Stimulated activated CD4-positive, alpha-beta T cell treated with anti-CD3 and anti-CD28 coated beads, Interleukin-1b, Interleukin-23, amount 100 ng/mL, for 24 hours (primary cell): ENCODE measurements around the gene ORC4.
A peak's percentile ranks its signal among the peaks of the same experiment; 100 is the strongest.

Source experiments
- DNase-seq, 4 experiments: peaks; one replicate each; pipeline ENCODE4 v3.0.0-alpha.2; 2020; ENCODE audit warnings: low read depth in 4 of 4, low spot score in 1 of 4

ORC4 gene

DNA sequence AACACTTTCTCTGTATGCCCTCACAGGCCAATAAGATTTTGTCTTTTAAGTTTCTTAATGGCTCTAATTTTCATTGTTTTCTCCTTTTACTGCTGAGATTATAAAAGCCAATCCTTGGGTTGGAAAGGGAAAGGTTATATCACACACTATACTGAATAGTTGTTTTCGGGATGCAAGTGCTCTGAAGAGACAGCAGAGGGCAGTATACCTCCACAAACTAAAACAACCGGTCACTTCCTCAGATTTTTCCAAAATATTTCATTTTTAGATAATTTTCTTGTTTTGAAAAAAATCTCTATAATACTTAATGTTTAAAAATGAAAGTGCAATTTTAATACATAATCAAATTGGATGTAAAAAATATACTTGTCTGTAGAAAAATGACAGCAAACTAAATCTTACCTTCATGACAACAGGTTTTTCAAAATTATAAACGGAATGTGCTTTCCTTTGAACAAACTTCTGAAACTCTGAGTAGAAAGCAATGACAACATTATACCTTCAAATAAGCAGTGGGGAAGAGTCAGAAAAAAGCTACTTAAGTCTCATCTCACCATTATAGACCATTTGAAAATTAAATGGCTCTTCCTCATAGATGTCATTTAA, 82.7 kb downstream of the ORC4 start:
- DNase-seq: no peak

DNA sequence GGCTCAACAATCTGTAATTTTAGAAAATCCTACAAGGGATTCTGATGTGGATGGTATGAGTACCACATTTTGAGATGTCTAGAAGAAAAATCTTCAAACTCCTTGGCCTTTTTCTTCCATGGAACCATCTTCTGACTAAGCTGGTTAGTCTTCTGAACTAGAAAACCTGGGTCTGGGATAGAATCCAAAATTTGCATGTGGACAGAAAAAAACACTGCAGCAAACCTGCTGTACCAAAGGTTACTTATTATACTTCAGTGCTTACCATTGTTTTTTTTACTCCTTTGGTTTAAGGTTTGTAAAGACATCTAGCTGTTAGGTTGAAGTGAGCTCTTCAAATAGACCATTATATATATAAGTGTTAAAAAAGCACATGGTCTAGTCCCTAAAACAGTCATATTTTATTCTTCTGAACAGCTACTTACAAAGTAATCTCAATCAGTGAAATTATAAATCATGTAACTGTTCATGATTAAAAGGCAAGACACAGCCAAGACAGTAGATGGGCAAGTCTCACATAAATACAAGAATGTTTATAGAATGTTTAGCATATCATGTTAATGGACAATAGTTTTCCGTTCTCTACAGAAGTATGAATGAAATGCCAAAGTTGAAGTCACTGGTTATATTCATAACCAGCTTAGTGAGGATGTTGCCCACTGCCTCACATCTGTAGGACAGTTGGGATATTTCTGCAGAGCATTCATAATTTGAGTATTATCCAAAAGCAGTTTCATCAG, 85.5 kb downstream of the ORC4 start:
- no peak for DNase-seq

DNA sequence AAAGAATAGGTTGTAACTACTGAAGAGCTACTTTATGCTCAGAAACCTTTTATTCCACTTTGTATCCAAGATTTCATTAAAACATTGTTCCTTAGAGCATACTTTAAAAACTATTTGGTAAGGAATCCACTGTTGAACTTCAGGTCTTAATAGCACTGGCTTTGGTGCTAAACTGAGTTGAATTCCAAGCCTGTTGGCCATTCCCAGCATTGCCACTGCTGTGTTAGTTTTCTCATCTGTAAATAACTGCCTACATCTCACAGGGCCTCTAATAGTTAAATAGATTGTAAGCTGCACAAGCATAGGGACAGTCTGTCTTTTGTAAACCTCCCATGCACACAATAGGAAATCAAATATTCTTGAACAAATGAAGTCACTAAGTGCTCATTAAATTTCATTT, 86.6 kb downstream of the ORC4 start:
- DNase-seq: no peak

DNA sequence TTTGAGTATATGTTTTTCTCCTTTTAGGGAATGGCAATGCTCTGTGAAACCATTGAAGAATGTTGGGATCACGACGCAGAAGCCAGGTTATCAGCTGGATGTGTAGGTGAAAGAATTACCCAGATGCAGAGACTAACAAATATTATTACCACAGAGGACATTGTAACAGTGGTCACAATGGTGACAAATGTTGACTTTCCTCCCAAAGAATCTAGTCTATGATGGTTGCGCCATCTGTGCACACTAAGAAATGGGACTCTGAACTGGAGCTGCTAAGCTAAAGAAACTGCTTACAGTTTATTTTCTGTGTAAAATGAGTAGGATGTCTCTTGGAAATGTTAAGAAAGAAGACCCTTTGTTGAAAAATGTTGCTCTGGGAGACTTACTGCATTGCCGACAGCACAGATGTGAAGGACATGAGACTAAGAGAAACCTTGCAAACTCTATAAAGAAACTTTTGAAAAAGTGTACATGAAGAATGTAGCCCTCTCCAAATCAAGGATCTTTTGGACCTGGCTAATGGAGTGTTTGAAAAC, 93.4 kb downstream of the ORC4 start:
- no peak for DNase-seq

DNA sequence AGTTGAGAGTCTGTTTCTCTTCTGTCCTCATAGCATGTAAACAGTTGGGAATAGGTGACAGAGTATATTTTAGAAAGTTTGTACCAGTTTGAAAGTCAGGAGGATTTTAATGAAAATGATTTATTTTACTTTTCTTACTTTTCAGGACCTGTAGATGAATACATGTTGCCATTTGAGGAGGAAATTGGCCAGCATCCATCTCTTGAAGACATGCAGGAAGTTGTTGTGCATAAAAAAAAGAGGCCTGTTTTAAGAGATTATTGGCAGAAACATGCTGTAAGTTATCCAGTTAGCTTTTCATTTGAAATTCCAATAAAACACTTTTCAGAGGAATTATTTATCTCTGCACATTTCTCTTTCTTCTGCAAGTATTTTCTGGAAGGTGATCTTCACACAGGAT, 94.7 kb downstream of the ORC4 start:
- DNase-seq: no peak

DNA sequence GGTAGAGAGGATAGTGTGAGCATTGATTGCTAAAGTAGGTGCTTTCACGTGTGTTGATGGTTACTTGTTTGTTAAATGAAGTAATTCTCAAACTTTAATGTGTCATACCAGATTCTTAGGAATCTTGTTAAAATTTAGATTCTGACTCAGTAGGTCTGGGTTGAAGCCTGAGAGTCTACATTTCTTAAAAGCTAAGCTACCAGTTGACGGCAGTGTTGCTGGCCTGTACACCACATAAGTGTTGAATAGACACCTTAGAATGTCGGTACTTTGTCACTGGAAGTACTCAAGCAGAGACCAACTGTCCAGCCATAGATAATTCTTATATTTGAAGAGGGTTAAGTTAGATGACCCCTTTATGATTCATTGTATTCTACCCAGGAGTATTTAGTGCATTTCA, 95.9 kb downstream of the ORC4 start:
- DNase-seq: no peak

DNA sequence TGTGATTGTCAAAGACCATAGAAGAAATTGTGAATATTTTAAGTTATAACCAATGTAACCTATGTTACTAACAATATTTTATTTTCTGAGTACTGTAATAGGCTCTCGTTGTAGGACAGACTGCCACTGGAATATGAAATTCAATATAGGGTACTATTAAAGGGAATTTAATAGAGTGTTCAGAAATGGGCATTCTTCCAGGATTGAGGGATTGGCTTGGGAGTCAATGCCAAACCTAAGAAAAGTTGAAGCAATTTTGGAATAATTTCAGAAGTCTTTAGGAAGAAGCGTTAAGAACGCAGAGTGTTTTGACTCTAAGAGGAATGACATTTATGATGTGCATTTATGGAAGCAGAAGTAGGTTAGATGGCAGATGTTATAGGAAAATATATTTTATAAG, 96.7 kb downstream of the ORC4 start:
- no peak for DNase-seq

DNA sequence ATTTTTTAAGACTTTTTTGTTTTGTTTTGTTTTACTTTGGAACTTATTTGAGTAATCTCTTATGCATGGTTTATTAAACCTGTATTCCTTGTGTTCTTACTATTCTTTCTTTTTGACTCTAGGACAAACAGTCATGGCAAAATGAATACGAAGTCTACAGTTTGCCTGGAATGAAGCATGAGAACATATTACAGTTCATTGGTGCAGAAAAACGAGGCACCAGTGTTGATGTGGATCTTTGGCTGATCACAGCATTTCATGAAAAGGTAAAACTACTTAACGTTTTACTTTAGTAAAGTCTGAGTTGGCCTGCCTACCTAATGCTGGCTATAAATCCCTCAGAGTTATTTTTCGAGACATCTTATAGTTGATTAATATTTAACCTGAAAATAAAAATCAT, 103.4 kb downstream of the ORC4 start:
- DNase-seq: no peak

DNA sequence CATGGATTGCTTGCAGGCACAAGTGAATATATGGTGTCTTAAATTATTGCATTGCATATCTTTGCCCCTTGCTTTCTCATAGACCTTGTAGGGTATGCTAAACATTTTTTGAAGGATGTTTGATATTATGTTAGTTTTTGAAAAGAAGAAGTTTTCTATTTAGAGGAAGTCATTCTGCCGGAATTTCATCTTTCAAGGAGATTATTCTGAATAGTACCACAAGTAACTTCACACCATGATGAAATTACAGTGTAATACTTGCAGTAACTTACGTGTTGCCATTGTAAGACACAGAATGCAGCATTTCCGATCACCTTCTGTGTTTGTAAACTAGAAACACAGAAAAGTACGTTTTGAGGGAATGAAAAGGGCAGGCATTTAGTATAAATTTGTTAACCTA, 103.8 kb downstream of the ORC4 start:
- DNase-seq: no peak

DNA sequence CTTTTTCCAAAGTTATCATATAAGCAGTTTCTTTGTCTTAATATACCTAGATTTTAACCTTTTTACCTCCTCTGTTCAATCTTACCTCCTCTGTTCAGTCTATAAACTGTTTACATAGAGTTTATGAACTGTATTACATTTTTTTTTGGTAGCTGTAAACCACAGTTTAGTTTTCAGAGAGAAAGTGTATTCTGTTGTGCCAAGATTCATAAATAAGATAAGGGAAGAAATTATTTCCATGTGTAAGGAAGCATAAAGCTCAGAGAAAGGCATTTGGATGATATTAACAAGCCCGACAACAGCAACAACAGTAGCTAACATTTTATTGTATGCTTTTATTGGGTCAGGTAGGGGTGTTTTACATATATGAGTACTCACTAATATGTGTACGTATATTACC, 104.5 kb downstream of the ORC4 start:
- DNase-seq: no peak

DNA sequence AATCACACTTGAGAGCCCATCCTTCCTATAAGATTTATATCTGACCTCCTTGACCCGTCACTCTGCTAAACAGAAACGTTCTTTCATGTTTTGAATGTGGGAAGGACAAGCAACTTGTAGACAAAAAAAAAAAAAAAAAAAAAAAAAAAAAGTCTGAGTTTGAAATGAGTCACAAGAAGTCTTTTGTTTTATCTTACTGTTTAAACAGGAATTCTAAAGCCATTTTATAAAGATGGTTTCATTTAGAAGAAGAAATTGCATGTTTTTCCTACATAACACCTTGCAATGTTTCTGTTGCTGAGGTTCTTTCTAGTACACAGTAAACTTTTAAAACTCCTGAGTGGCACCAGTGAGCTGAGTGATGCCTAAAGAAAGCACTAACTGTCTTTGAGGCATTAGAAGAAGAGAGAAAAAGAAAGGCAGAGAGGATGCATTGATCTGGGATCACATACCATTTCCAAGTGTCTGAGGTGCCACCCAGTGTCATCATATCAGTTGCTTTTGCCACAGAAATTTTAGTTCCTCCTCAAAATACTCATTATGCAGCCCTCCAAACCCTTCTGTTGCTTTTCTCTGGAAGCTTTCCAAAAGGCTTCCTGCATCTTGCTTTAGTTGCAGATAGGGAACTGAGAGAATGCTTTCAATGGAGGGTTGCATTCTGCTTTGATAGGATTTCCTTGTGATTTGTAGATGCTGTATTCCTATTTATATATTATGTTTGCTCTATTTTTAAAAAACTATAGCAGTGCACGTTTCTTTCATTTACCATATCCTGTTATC, 106.6 kb downstream of the ORC4 start:
- DNase-seq: no peak

DNA sequence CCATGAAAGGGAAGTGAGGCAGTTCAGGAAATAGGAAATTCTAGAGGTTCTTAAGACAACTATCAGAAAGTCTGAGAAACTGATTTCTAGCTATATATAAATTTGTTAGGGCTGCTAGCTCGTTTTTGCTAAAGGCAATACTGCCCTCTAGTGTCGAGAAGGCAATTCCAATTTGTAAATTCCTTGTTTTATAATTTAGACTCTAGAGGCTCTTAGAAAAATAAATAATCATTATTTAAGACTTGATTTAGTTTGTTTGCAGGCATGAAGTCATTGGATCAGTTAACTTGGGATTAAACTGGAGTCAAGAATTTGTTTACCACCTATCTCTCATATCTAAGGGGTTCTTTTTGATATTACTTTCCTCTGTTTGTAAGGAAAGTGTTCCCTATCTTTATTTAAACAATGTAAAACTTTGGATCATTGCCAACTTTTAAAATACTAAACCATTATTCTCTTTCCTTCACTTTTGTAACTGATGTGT, 109.5 kb downstream of the ORC4 start:
- peak in 2 of 4 experiments; percentile 2 to 10 for DNase-seq

DNA sequence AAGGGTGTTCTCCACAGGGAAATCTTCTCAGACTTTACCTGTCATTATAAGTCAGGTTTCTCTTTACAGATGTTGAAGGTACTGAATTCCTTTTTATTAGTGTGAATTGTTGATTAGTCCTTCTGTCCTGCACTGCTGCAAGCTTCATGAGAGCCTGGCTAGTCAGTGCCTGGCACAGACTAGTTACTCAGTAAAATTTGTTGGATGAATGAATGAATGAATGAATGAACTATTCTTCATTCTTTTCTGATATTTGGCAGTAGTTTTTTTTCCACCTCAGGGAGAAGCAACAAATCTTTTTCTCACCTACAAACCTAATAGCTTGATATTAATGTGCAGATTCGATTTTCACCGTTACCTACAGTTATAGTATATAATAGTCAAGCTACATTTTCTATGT, 111.4 kb downstream of the ORC4 start:
- no peak for DNase-seq

DNA sequence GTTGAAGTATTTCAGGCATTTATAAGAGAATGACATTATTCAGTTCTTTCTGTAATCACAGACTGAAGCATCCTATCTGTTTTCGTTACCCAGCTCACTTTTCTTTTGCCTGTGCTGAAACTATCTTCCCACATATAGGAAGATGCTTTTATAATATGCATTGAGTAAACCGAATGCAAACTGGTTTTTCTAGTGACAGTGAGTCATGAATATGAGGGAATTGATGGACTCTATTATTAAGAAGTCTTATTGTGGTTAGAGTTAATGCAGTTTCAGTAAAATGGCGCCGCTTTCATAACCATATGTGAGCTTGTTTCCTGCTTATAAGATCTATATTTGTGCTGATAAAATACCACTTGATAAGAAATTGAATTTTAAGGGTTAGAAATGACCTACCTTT, 116.5 kb downstream of the ORC4 start:
- no peak for DNase-seq

DNA sequence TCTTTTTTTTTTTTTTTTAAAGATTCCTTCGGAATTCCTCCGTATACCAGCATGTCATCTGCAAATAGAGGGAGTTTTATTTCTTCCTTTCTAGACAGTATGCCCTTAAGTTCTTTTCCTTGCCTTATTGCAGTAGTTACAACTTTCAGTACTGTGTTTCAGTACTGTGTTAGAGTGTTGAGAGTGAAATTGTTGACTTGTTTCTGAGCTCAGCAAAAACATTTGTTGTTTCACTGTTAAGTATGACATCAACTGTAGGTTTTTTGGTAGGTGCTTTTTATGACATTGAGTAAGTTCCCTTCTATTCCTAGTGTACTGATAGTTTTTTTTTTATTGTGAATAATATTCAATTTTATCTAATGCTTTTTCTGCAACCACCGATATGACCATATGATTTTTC, 131.9 kb downstream of the ORC4 start:
- no peak for DNase-seq

DNA sequence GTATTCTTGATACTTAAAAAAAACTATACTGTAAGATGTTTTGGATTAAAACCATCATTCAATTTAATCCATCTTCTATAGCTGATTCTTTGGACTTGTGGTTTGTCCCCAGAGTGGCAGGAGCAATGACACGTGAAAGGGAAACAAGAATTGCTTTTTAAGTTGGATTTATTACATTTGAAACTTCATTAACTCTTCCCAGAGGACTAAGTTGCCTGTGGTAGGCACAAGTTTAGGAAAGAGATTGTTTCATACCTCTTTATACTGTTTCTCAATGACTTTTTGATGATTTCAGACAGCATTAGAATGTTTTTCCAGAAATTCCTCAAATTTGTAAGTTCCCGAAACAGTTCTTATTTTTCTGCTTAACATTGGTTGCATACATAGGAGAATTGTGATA, 134.4 kb downstream of the ORC4 start:
- DNase-seq: no peak

DNA sequence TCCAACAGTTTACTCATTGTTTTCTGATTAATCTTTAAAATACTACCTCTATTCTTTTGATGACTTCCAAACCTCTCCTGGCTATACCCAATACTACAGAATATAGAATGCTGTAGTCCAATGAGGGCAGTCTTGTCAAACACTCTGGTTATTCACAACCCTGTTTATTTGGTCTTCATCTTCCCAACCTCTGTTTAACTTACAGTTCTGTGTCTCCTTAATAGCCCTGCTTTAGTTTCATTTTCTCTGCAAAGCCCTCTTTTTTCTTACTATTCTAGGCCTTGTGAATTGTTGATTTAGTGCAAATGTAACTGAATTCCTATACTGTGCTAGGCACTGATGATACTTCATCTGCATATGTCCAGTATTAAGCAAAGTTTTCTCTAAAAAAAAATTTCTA, 135.7 kb downstream of the ORC4 start:
- no peak for DNase-seq

DNA sequence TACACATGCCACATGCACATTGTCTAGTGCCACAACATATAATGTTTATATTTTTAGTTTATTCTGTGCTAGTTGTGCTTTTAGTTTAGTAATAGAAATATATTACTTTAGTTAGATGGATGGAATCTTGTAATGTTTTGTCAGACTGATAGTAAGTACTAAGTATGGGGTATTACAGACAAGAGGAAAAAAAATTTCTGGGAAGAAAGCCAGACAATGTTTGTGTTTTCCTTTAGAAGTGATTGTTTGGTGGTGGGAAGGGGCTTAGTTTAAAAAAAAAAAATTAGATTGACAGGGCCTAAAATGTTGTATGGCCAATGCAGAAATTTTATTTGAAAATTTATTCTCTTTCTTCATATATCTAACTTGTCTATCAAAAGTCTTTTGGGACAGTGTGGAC, 137.9 kb downstream of the ORC4 start:
- no peak for DNase-seq
